BLaER1 (cell line): ENCODE data around the gene KLHL1.
"Not testable (repeated sequence)": the region's sequence is repeated elsewhere in the genome, so short reads cannot be mapped to it uniquely, and the experiment has no call there.

ENCODE experiments used
- H3K27ac ChIP-seq: shearing (Covaris generic); formaldehyde crosslinking; 2 replicates; pipeline ENCODE4 v1.8.1; 2022
- H3K27me3 ChIP-seq: shearing (Covaris generic); formaldehyde crosslinking; 2 replicates; pipeline ENCODE4 v1.8.1; 2022
- H3K36me3 ChIP-seq: shearing (Covaris generic); formaldehyde crosslinking; 2 replicates; pipeline ENCODE4 v1.8.1; 2022
- H3K4me1 ChIP-seq: shearing (Covaris generic); formaldehyde crosslinking; 2 replicates; pipeline ENCODE4 v1.8.1; 2022
- H3K4me2 ChIP-seq: shearing (Covaris generic); formaldehyde crosslinking; 2 replicates; pipeline ENCODE4 v1.8.1; 2022
- H3K4me3 ChIP-seq: shearing (Covaris generic); formaldehyde crosslinking; 2 replicates; pipeline ENCODE4 v1.8.1; 2022
- H3K9ac ChIP-seq: shearing (Covaris generic); formaldehyde crosslinking; 2 replicates; pipeline ENCODE4 v1.8.1; 2022
- H3K9me3 ChIP-seq: shearing (Covaris generic); formaldehyde crosslinking; 2 replicates; pipeline ENCODE4 v1.8.1; 2022
- H4K20me1 ChIP-seq: shearing (Covaris generic); formaldehyde crosslinking; 2 replicates; pipeline ENCODE4 v1.8.1; 2022
- Cebpa-rat ChIP-seq: shearing (Covaris generic); IDR thresholded peaks from 2 replicates; pipeline ENCODE4 v1.8.1; 2022

KLHL1 gene, protein sequence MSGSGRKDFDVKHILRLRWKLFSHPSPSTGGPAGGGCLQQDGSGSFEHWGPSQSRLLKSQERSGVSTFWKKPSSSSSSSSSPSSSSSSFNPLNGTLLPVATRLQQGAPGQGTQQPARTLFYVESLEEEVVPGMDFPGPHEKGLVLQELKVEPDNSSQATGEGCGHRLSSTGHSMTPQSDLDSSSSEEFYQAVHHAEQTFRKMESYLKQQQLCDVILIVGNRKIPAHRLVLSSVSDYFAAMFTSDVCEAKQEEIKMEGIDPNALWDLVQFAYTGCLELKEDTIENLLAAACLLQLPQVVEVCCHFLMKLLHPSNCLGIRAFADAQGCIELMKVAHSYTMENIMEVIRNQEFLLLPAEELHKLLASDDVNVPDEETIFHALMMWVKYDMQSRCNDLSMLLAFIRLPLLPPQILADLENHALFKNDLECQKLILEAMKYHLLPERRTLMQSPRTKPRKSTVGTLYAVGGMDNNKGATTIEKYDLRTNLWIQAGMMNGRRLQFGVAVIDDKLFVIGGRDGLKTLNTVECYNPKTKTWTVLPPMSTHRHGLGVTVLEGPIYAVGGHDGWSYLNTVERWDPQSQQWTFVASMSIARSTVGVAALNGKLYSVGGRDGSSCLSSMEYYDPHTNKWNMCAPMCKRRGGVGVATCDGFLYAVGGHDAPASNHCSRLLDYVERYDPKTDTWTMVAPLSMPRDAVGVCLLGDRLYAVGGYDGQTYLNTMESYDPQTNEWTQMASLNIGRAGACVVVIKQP

GRCh38 chr13:70108356-70109105, at the start of gene KLHL1:
KLHL1 (minus strand) TSS chr13:70108452; CDS start chr13:70107699, 753 bp downstream.
- H4K20me1 ChIP-seq, result no peaks in the 10 kb centered on the region
- no peak within 1 kb of the TSS for H3K27ac ChIP-seq
- H3K36me3 ChIP-seq, result no peaks in the 10 kb centered on the region
- H3K9ac ChIP-seq, result no peak within 1 kb of the TSS
- H3K4me2 ChIP-seq, result no peak within 1 kb of the TSS
- H3K9me3 ChIP-seq, result peaks cover 5% of the 10 kb centered on the region; the same call in 1 of the 2 replicates
- no peak for TF ChIP-seq Cebpa-rat
- no peaks in the 10 kb centered on the region for H3K4me1 ChIP-seq
- H3K27me3 ChIP-seq, result no peaks in the 10 kb centered on the region
- no peak within 1 kb of the TSS for H3K4me3 ChIP-seq

DNA sequence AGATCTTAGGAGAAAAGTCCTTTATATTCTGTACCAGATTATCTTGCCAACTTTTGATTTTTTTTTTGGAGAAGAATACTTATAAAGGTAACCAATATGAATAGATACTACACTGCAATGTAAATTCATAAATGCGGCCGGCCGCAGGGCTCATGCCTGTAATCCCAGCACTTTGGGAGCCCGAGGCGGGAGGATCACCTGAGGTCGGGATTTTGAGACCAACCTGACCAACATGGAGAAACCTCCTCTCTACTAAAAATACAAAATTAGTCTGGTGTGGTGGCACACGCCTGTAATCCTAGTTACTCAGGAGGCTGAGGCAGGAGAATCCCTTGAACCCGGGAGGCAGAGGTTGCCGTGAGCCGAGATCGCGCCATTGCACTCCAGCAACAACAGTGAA, 34.4 kb upstream of the KLHL1 start:
- H3K4me2 ChIP-seq, H3K36me3 ChIP-seq, H3K4me1 ChIP-seq, H3K4me3 ChIP-seq, H4K20me1 ChIP-seq, H3K9me3 ChIP-seq, H3K9ac ChIP-seq, H3K27me3 ChIP-seq, H3K27ac ChIP-seq: not testable (repeated sequence)

- no peaks in the 10 kb centered on the region for H4K20me1 ChIP-seq
- H3K9me3 ChIP-seq, result no peaks in the 10 kb centered on the region
- H3K9ac ChIP-seq, result no peak overlapping the region
- H3K36me3 ChIP-seq, result no peaks in the 10 kb centered on the region
- H3K27ac ChIP-seq, result no peak overlapping the region
- H3K4me1 ChIP-seq, result no peaks in the 10 kb centered on the region
- no peak for TF ChIP-seq Cebpa-rat
- no peak overlapping the region for H3K4me3 ChIP-seq
- H3K4me2 ChIP-seq, result no peak overlapping the region
- no peaks in the 10 kb centered on the region for H3K27me3 ChIP-seq
Observed at GRCh38 chr13:70128098-70128497, 19.8 kb upstream of the KLHL1 start.

GRCh38 chr13:70125693-70126092, 17.4 kb upstream of the KLHL1 start:
- H3K4me1 ChIP-seq, result no peaks in the 10 kb centered on the region
- no peak for TF ChIP-seq Cebpa-rat
- H3K4me2 ChIP-seq, result no peak overlapping the region
- no peaks in the 10 kb centered on the region for H3K27me3 ChIP-seq
- H3K27ac ChIP-seq, result no peak overlapping the region
- no peaks in the 10 kb centered on the region for H3K36me3 ChIP-seq
- no peaks in the 10 kb centered on the region for H4K20me1 ChIP-seq
- no peaks in the 10 kb centered on the region for H3K9me3 ChIP-seq
- no peak overlapping the region for H3K9ac ChIP-seq
- H3K4me3 ChIP-seq, result no peak overlapping the region

DNA sequence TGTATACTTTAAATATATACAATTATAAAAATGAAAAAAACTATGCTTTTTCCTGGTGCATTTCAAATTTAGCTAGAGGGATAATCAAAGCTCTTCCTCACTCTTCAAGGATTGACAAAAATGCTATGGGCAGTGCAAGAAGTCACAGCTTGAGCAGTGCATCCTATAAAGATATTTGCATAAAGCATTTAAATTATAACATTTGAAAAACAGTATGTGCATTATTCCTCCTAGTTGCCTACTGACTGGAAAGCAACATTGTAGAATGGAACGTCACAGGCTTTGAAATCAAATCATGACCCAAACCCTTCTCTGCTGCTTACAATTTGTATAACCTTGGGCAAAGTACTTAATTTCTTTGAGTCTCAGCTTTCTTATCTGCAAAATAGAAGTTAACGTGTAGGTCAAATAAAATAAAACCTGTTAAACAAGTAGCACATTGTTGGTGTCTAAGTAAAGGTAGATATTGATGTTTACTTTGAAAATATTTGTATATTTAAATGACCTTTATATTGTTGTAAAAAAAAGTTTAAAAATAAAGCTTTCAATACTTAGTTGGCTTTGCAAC, 9.2 kb upstream of the KLHL1 start:
- Histone ChIP-seq H3K27ac (no peak overlapping the region), H3K27me3 (no peaks in the 10 kb centered on the region)

GRCh38 chr13:70107498-70108281, 562 bp downstream of the KLHL1 start, which contains the start of gene ATXN8OS:
ATXN8OS (plus strand) TSS chr13:70107826.
- Histone ChIP-seq H3K4me1 (no peaks in the 10 kb centered on the region), H3K27me3 (no peaks in the 10 kb centered on the region), H3K9me3 (peaks cover 5% of the 10 kb centered on the region; the same call in 1 of the 2 replicates), H3K9ac (no peak within 1 kb of the TSS), H3K27ac (no peak within 1 kb of the TSS), H3K4me3 (no peak within 1 kb of the TSS), H3K36me3 (no peaks in the 10 kb centered on the region), H4K20me1 (no peaks in the 10 kb centered on the region), H3K4me2 (no peak within 1 kb of the TSS)
- no peak for TF ChIP-seq Cebpa-rat

More for the DNA sequence above, 9.2 kb upstream of the KLHL1 start:
- no peaks in the 10 kb centered on the region for H3K36me3 ChIP-seq
- H3K4me1 ChIP-seq, result no peaks in the 10 kb centered on the region
- no peak for TF ChIP-seq Cebpa-rat
- no peak overlapping the region for H3K4me3 ChIP-seq
- no peak overlapping the region for H3K9ac ChIP-seq
- H3K4me2 ChIP-seq, result no peak overlapping the region
- no peaks in the 10 kb centered on the region for H4K20me1 ChIP-seq
- H3K9me3 ChIP-seq, result no peaks in the 10 kb centered on the region

DNA sequence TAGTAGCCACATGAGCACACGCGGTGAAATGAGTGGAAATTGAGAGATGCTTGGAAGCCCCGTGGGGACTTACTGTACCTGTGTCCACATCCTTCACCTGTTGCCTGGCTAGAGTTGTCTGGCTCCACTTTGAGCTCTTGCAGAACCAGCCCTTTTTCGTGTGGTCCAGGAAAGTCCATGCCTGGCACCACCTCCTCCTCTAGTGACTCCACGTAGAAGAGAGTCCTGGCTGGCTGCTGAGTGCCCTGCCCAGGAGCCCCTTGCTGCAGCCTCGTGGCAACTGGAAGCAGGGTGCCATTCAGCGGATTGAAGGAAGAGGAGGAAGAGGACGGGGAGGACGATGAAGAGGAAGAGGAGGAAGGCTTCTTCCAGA, 1.1 kb downstream of the KLHL1 start:
- H3K4me3 ChIP-seq, result no peak overlapping the region
- TF ChIP-seq Cebpa-rat, result no peak

DNA sequence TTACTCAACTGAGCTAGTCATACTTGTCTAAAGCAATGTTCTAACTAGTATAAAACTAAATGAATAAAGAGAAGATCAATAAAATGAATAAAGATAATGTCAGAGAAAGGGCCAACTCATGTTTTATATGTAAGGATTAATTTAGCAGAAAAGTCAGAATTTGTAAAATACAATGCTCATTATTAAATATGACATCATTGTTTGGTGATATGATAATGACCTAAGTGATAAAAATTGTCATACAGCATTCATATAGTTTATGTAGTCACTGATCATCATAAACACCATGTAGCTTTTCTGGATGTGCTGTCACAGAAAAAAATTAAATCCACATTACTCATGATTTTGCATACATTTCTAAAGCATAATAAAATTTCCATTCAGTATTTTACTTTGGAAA, 3.8 kb downstream of the KLHL1 start:
- Histone ChIP-seq H3K36me3 (no peaks in the 10 kb centered on the region), H3K27me3 (no peaks in the 10 kb centered on the region), H3K4me3 (no peak overlapping the region), H3K4me1 (no peaks in the 10 kb centered on the region), H3K4me2 (no peak overlapping the region), H4K20me1 (no peaks in the 10 kb centered on the region), H3K9ac (no peak overlapping the region), H3K9me3 (peaks cover 5% of the 10 kb centered on the region; the same call in 1 of the 2 replicates), H3K27ac (no peak overlapping the region)
- TF ChIP-seq Cebpa-rat, result no peak

More for the DNA sequence above, 1.1 kb downstream of the KLHL1 start:
- H3K4me2 ChIP-seq, result no peak overlapping the region
- H3K9ac ChIP-seq, result no peak overlapping the region
- peaks cover 5% of the 10 kb centered on the region; the same call in 1 of the 2 replicates for H3K9me3 ChIP-seq
- no peaks in the 10 kb centered on the region for H4K20me1 ChIP-seq
- H3K27ac ChIP-seq, result no peak overlapping the region
- H3K27me3 ChIP-seq, result no peaks in the 10 kb centered on the region
- no peaks in the 10 kb centered on the region for H3K4me1 ChIP-seq
- H3K36me3 ChIP-seq, result no peaks in the 10 kb centered on the region

- no peak overlapping the region for H3K4me2 ChIP-seq
- H3K36me3 ChIP-seq, result no peaks in the 10 kb centered on the region
- H3K4me1 ChIP-seq, result no peaks in the 10 kb centered on the region
- no peak overlapping the region for H3K27ac ChIP-seq
- no peak overlapping the region for H3K4me3 ChIP-seq
- H4K20me1 ChIP-seq, result no peaks in the 10 kb centered on the region
- H3K9me3 ChIP-seq, result no peaks in the 10 kb centered on the region
- no peak overlapping the region for H3K9ac ChIP-seq
- H3K27me3 ChIP-seq, result no peaks in the 10 kb centered on the region
- no peak for TF ChIP-seq Cebpa-rat
Observed at GRCh38 chr13:70098669-70099068, 9.6 kb downstream of the KLHL1 start.
